Pons (tissue), 1 donor: ENCODE data around the gene NELL1.

ENCODE experiments used
- DNase-seq: peaks from one replicate; pipeline ENCODE4 v3.0.0-alpha.2; 2016; ENCODE audit warnings: low spot score

The NELL1 gene

GRCh38 chr11:21421711-21422329 lies 752.4 kb downstream of the NELL1 start:
- no peak for DNase-seq

GRCh38 chr11:21426931-21427330 lies 757.5 kb downstream of the NELL1 start:
- DNase-seq: no peak

GRCh38 chr11:21427726-21428125 lies 758.3 kb downstream of the NELL1 start:
- no peak for DNase-seq

GRCh38 chr11:21428796-21429195 lies 759.4 kb downstream of the NELL1 start:
- no peak for DNase-seq

GRCh38 chr11:21429401-21429800 lies 760.0 kb downstream of the NELL1 start:
- DNase-seq: no peak

GRCh38 chr11:21430537-21430936 lies 761.2 kb downstream of the NELL1 start:
- DNase-seq: no peak

GRCh38 chr11:21446939-21447590 lies 777.7 kb downstream of the NELL1 start:
- no peak for DNase-seq

- no peak for DNase-seq
Observed at GRCh38 chr11:21447871-21448270, 778.5 kb downstream of the NELL1 start.

- DNase-seq: no peak
Observed at GRCh38 chr11:21456186-21456585, 786.8 kb downstream of the NELL1 start.

GRCh38 chr11:21460082-21460481 lies 790.7 kb downstream of the NELL1 start:
- no peak for DNase-seq

GRCh38 chr11:21461701-21462100 lies 792.3 kb downstream of the NELL1 start:
- DNase-seq: no peak

- DNase-seq: no peak
Observed at GRCh38 chr11:21464601-21465193, 795.3 kb downstream of the NELL1 start.

- DNase-seq: no peak
Observed at GRCh38 chr11:21465203-21465602, 795.8 kb downstream of the NELL1 start.

GRCh38 chr11:21465920-21466319 lies 796.5 kb downstream of the NELL1 start:
- no peak for DNase-seq

GRCh38 chr11:21470521-21470920 lies 801.1 kb downstream of the NELL1 start:
- DNase-seq: no peak

GRCh38 chr11:21472261-21472660 lies 802.9 kb downstream of the NELL1 start:
- DNase-seq: no peak

- no peak for DNase-seq
Observed at GRCh38 chr11:21474529-21474928, 805.1 kb downstream of the NELL1 start.

GRCh38 chr11:21475276-21475675 lies 805.9 kb downstream of the NELL1 start:
- DNase-seq: no peak

- no peak for DNase-seq
Observed at GRCh38 chr11:21476588-21476987, 807.2 kb downstream of the NELL1 start.

GRCh38 chr11:21480240-21480639 lies 810.9 kb downstream of the NELL1 start:
- no peak for DNase-seq

GRCh38 chr11:21481255-21481654 lies 811.9 kb downstream of the NELL1 start:
- no peak for DNase-seq

GRCh38 chr11:21484039-21484438 lies 814.7 kb downstream of the NELL1 start:
- DNase-seq: no peak

- DNase-seq: no peak
Observed at GRCh38 chr11:21485006-21485405, 815.6 kb downstream of the NELL1 start.

- no peak for DNase-seq
Observed at GRCh38 chr11:21485426-21485825, 816.0 kb downstream of the NELL1 start.
